Mesothelial cell of epicardium (in vitro differentiated cells): ENCODE data around the gene LTV1. TPM values are rescaled to one million over a fixed set of nuclear protein-coding genes. Genes with fewer than 3 reads are reported as not detected.
"Not testable (repeated sequence)": the region's sequence is repeated elsewhere in the genome, so short reads cannot be mapped to it uniquely, and the experiment has no call there.

ENCODE experiments used
- DNase-seq, 2 experiments: peaks; one replicate each; pipeline ENCODE4 v3.0.0; 2021; ENCODE audit warnings: low spot score in 2 of 2; ENCODE audit not compliant: unreplicated experiment in 2 of 2
- H3K27ac Mint-ChIP-seq: 2 replicates; pipeline ENCODE4 v1.8.0; 2021; ENCODE audit warnings: mixed read lengths
- H3K27me3 Mint-ChIP-seq: 2 replicates; pipeline ENCODE4 v1.8.0; 2021; ENCODE audit warnings: low read depth, mixed read lengths
- H3K36me3 Mint-ChIP-seq: 2 replicates; pipeline ENCODE4 v1.8.0; 2021; ENCODE audit warnings: mixed read lengths
- H3K4me1 Mint-ChIP-seq: 2 replicates; pipeline ENCODE4 v1.8.0; 2021; ENCODE audit warnings: mixed read lengths
- H3K4me3 Mint-ChIP-seq: 2 replicates; pipeline ENCODE4 v1.8.0; 2021; ENCODE audit warnings: mild to moderate bottlenecking, moderate library complexity, mixed read lengths
- H3K9me3 Mint-ChIP-seq: 2 replicates; pipeline ENCODE4 v1.8.0; 2021; ENCODE audit warnings: mixed read lengths
- CTCF ChIP-seq: fragments of 200-600 bp; sonication (generic); IDR thresholded peaks from one replicate; pipeline ENCODE4 v1.5.0; 2021; ENCODE audit warnings: antibody characterized with exemption; ENCODE audit not compliant: unreplicated experiment
- total RNA-seq: library from RNA; stranded (reverse); gene quantifications from 3 replicates; pipeline ENCODE4 v1.2.1, GENCODE V29; 2021

Gene LTV1
- total RNA-seq, 1 donor from 2014 or later, result 26.1 TPM

DNA sequence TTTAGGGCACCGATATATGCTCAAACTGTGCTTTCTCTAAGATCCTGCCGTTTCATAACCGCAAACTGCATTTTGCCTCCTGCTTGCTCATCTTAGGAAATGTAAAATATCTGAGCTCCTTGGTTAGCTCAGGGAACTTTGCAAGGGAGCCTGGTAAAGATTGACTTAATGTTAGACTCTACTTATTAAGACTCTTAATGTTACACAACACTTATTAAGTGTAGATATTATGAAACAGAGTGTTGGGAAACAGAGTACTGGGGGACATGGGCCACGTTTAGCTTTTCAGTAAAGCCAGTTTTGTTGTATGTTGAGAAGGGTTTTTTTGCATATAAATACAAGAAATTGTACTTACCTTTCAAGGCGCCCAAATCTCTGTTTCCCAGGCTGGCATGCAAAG lies 1.9 kb downstream of the LTV1 start:
- no peak for TF ChIP-seq CTCF
- H3K4me3 Mint-ChIP-seq, result no peak overlapping the region
- peaks cover 30% of the 10 kb centered on the region for H3K36me3 Mint-ChIP-seq
- H3K27ac Mint-ChIP-seq, result no peak overlapping the region
- H3K27me3 Mint-ChIP-seq, result no peaks in the 10 kb centered on the region
- H3K9me3 Mint-ChIP-seq, result no peaks in the 10 kb centered on the region
- H3K4me1 Mint-ChIP-seq, result peaks cover 14% of the 10 kb centered on the region
- DNase-seq, result no peak

GRCh38 chr6:143851706-143852105 lies 8.6 kb downstream of the LTV1 start:
- H3K4me3 Mint-ChIP-seq, H3K4me1 Mint-ChIP-seq, H3K27ac Mint-ChIP-seq, H3K27me3 Mint-ChIP-seq, DNase-seq: not testable (repeated sequence)
- peaks cover 89% of the 10 kb centered on the region for H3K36me3 Mint-ChIP-seq
- H3K9me3 Mint-ChIP-seq, result peaks cover 50% of the 10 kb centered on the region

- not testable (repeated sequence) for DNase-seq, H3K27me3 Mint-ChIP-seq
- H3K9me3 Mint-ChIP-seq, result peaks cover 50% of the 10 kb centered on the region
Observed at GRCh38 chr6:143855057-143855456, 11.9 kb downstream of the LTV1 start.

GRCh38 chr6:143856762-143857161 lies 13.6 kb downstream of the LTV1 start:
- Mint-ChIP-seq H3K9me3 (peaks cover 51% of the 10 kb centered on the region), H3K36me3 (peaks cover 85% of the 10 kb centered on the region)
- not testable (repeated sequence) for H3K27me3 Mint-ChIP-seq, H3K27ac Mint-ChIP-seq, H3K4me3 Mint-ChIP-seq, DNase-seq, H3K4me1 Mint-ChIP-seq

More at GRCh38 chr6:143855057-143855456, 11.9 kb downstream of the LTV1 start:
- not testable (repeated sequence) for H3K4me1 Mint-ChIP-seq, H3K4me3 Mint-ChIP-seq, H3K27ac Mint-ChIP-seq
- H3K36me3 Mint-ChIP-seq, result peaks cover 92% of the 10 kb centered on the region

- peaks cover 43% of the 10 kb centered on the region for H3K9me3 Mint-ChIP-seq
- H3K27ac Mint-ChIP-seq, result no peak overlapping the region
- DNase-seq, result no peak
- H3K4me3 Mint-ChIP-seq, result no peak overlapping the region
- H3K36me3 Mint-ChIP-seq, result peaks cover 80% of the 10 kb centered on the region
- H3K27me3 Mint-ChIP-seq, result no peaks in the 10 kb centered on the region
- TF ChIP-seq CTCF, result no peak
- no peaks in the 10 kb centered on the region for H3K4me1 Mint-ChIP-seq
Observed at GRCh38 chr6:143857651-143858050, 14.5 kb downstream of the LTV1 start.

DNA sequence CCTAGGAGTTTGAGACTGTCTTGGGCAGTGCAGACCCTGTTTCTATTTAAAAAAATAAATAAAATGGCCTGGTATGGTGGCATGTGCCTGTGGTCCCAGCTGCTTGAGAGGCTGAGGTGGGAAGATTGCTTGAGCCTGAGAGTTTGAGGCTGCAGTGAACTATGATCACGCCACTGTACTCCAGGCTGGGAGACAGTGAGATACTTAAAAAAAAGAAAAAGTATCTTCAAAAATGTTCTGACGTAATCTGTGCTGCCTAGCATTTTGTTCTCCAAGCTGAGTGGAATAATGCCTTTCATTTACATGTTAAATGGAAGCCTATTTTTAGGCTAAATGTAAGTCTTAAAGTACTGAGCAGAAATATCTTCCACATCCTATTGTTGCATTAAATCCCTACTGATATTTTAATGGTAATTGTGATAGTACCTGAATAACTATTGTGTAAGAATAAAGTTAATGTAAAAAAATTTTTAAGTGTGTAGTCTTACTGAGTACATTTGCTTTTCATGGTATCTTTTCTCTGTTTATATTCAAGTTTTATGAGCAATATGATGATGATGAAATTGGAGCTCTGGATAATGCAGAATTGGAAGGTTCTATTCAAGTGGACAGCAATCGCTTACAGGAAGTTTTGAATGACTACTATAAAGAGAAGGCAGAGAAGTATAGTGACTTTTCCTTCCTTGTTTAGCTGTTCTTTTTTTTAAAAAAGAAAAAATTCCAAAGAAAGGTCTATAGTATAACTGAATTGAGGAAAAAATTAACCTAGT lies 16.9 kb downstream of the LTV1 start:
- Mint-ChIP-seq H3K27me3 (no peaks in the 10 kb centered on the region), H3K4me1 (no peaks in the 10 kb centered on the region), H3K9me3 (peaks cover 19% of the 10 kb centered on the region), H3K4me3 (no peak overlapping the region), H3K27ac (no peak overlapping the region), H3K36me3 (peaks cover 72% of the 10 kb centered on the region)
- TF ChIP-seq CTCF, result no peak
- DNase-seq, result no peak

GRCh38 chr6:143863771-143864170 lies 20.6 kb downstream of the LTV1 start:
- Mint-ChIP-seq H3K27ac (no peak overlapping the region), H3K36me3 (peaks cover 65% of the 10 kb centered on the region), H3K4me3 (no peak overlapping the region), H3K4me1 (no peaks in the 10 kb centered on the region), H3K9me3 (peaks cover 17% of the 10 kb centered on the region), H3K27me3 (no peaks in the 10 kb centered on the region)
- no peak for TF ChIP-seq CTCF
- no peak for DNase-seq
